ENCODE results near the gene PBX3. TPM values are rescaled to one million over a fixed set of nuclear protein-coding genes. Genes with fewer than 3 reads are reported as not detected.
A peak's percentile ranks its signal among the peaks of the same experiment; 100 is the strongest.

PBX3 gene
- total and polyA plus RNA-seq, 9 of the 15 experiments (the other 6 are each of a cell fraction or from before 2014, with no cell fraction given) = 0.14 to 5.8 (median 0.92) TPM

GRCh38 chr9:125706651-125707471 lies 40.3 kb upstream of the PBX3 start, which contains the start of gene MAPKAP1 (continued):
- no peak for TF ChIP-seq RERE (CRISPR knock-in tag; IDR thresholded peaks at IDR 0.05; ENCODE audit: borderline replicate concordance)
- TF ChIP-seq SNAPC5 (CRISPR knock-in tag; IDR thresholded peaks at IDR 0.05) = no peak
- peak in 1 of 2 experiments; percentile 7; a peak in 2 of 4 replicates for TF ChIP-seq RCOR1 (IDR thresholded peaks at IDR 0.05; ENCODE audit: borderline replicate concordance in 1 of 2, low read depth in 2 of 2, low read length in 2 of 2)
- TF ChIP-seq TBP (optimal IDR thresholded peaks at IDR 0.05; ENCODE audit: low read depth, low read length) = peak; percentile 77
- TF ChIP-seq ZBTB9 (CRISPR knock-in tag; IDR thresholded peaks at IDR 0.05) = no peak
- peak; percentile 29 for TF ChIP-seq RBM25 (IDR thresholded peaks at IDR 0.05; ENCODE audit: low read depth, low read length, severe bottlenecking)
- TF ChIP-seq MCM5 (IDR thresholded peaks at IDR 0.05; ENCODE audit: low read depth) = no peak
- TF ChIP-seq THAP12 (CRISPR knock-in tag; IDR thresholded peaks at IDR 0.05) = 0 out of 2 replicates have a peak, but pooled peaks have one; percentile 26
- no peak for TF ChIP-seq ZNF184 (CRISPR knock-in tag; IDR thresholded peaks at IDR 0.05)
- TF ChIP-seq FOXA3 (CRISPR knock-in tag; conservative IDR thresholded peaks at IDR 0.05 in 1 of 2, IDR thresholded peaks at IDR 0.05 in 1 of 2) = no peak
- no peak for TF ChIP-seq NCOA4 (IDR thresholded peaks at IDR 0.05; ENCODE audit: partially characterized antibody)
- TF ChIP-seq ARID3A (IDR thresholded peaks at IDR 0.05; ENCODE audit: borderline replicate concordance, low read depth, low read length) = no peak
- no peak for TF ChIP-seq ZBTB17 (CRISPR knock-in tag; IDR thresholded peaks at IDR 0.05)
- TF ChIP-seq XRCC3 (IDR thresholded peaks at IDR 0.05) = no peak
- TF ChIP-seq ZNF174 (CRISPR knock-in tag; IDR thresholded peaks at IDR 0.05) = no peak
- no peak for TF ChIP-seq TCFL5 (CRISPR knock-in tag; conservative IDR thresholded peaks at IDR 0.05)
